HCT116 (cell line): ENCODE measurements around the gene CRMP1. TPM values are rescaled to one million over a fixed set of nuclear protein-coding genes. Genes with fewer than 3 reads are reported as not detected.

Experiments used
- ATAC-seq: fragments of 200-7000 bp; cut with Tn5 transposase; 2 replicates; pipeline ENCODE4 v1.9.1; 2020; ENCODE audit warnings: mild to moderate bottlenecking, moderate library complexity
- BruUV-seq: library from RNA; stranded (reverse); fragments of 400-500 nt; replicated peaks from 2 replicates; lab custom pipeline; 2021; lab: Mats Ljungman, UMichigan
- CTCF ChIA-PET: fragments of 300-600 bp; sonication (Branson Sonifier 250); formaldehyde crosslinking; loops from one replicate; lab custom pipeline; 2021; ENCODE audit warnings: antibody characterized with exemption; lab: Charles Lee
- POLR2A ChIA-PET: fragments of 300-600, 350-600 bp; sonication (Branson Sonifier 250); formaldehyde crosslinking; loops from one replicate; lab custom pipeline; 2021; ENCODE audit warnings: antibody characterized with exemption; lab: Charles Lee
- RAD21 ChIA-PET, 2 experiments: fragments of 300-600 bp; sonication (Branson Sonifier 250); formaldehyde crosslinking; loops; one replicate each; lab custom pipeline; 2023; ENCODE audit warnings: low total read pairs in 2 of 2; ENCODE audit not compliant: uncharacterized antibody in 2 of 2, unreplicated experiment in 2 of 2, low non-redundant PET in 1 of 2; lab: Charles Lee
- DNase-seq: peaks from one replicate; pipeline ENCODE4 v3.0.0-alpha.2; 2010; ENCODE audit warnings: low read depth, low spot score
- H2AFZ ChIP-seq: fragments of 200-600 bp; shearing (Covaris generic), sonication (generic); 2 replicates; pipeline ENCODE4 v1.6.1; 2017; ENCODE audit warnings: low read depth, mixed run types, mixed read lengths, antibody characterized with exemption, low read length; ENCODE audit not compliant: poor library complexity, severe bottlenecking
- H3K27ac ChIP-seq: 2 replicates; pipeline ENCODE4 v1.5.1; 2012; ENCODE audit warnings: low read depth, low read length
- H3K27me3 ChIP-seq: fragments of 200-600 bp; sonication (generic); 2 replicates; pipeline ENCODE4 v1.6.1; 2016; ENCODE audit warnings: mixed run types, low read length, mixed read lengths; ENCODE audit not compliant: insufficient read depth
- H3K36me3 ChIP-seq, 2 experiments: fragments of 200-500 bp in 1 of 2; fragments of 200-600 bp in 1 of 2; sonication (Bioruptor generic) in 1 of 2; sonication (generic) in 1 of 2; 2 replicates each; pipeline versions ENCODE4 v1.5.1 to v1.6.1; 2014 to 2016; ENCODE audit warnings: low read length in 2 of 2, inconsistent platforms in 1 of 2, mixed read lengths in 1 of 2, mixed run types in 1 of 2; ENCODE audit not compliant: insufficient read depth in 2 of 2, control insufficient read depth in 1 of 2
- H3K4me1 ChIP-seq, 2 experiments: fragments of 200-600 bp in 1 of 2; sonication (generic) in 1 of 2; 2 replicates each; pipeline versions ENCODE4 v1.5.1 to v1.6.1; 2012 to 2017; ENCODE audit warnings: low read length in 2 of 2, inconsistent platforms in 1 of 2, mild to moderate bottlenecking in 1 of 2, mixed read lengths in 1 of 2, mixed run types in 1 of 2, moderate library complexity in 1 of 2; ENCODE audit not compliant: insufficient read depth in 2 of 2, control insufficient read depth in 1 of 2
- H3K4me2 ChIP-seq: fragments of 200-600 bp; sonication (generic); 2 replicates; pipeline ENCODE4 v1.6.1; 2017; ENCODE audit warnings: mixed run types, low read length, mixed read lengths
- H3K4me3 ChIP-seq, 2 experiments: fragments of 200-600 bp in 1 of 2; sonication (generic) in 1 of 2; replicated peaks in 1 of 2; 2 replicates each; pipeline ENCODE4 v1.5.1; 2011 to 2016; ENCODE audit warnings: low read length in 2 of 2, control low read depth in 1 of 2, low read depth in 1 of 2, mild to moderate bottlenecking in 1 of 2, mixed read lengths in 1 of 2, mixed run types in 1 of 2
- H3K79me2 ChIP-seq: fragments of 200-600 bp; sonication (generic); 2 replicates; pipeline ENCODE4 v1.6.1; 2017; ENCODE audit warnings: mild to moderate bottlenecking, mixed run types, low read length, moderate library complexity, mixed read lengths; ENCODE audit not compliant: insufficient read depth
- H3K9ac ChIP-seq: fragments of 200-600 bp; sonication (generic); 2 replicates; pipeline ENCODE4 v1.6.1; 2016; ENCODE audit warnings: low read length, mixed read lengths
- H3K9me2 ChIP-seq: fragments of 200-600 bp; sonication (generic), shearing (Covaris generic); 2 replicates; pipeline ENCODE4 v1.6.1; 2017; ENCODE audit warnings: mixed run types, mild to moderate bottlenecking, moderate library complexity; ENCODE audit not compliant: insufficient read depth
- H3K9me3 ChIP-seq, 2 experiments: fragments of 200-500 bp in 1 of 2; fragments of 200-600 bp in 1 of 2; sonication (Bioruptor generic) in 1 of 2; sonication (generic) in 1 of 2; 2 replicates each; pipeline ENCODE4 v1.6.1; 2014 to 2017; ENCODE audit warnings: low read length in 2 of 2, mixed read lengths in 2 of 2, inconsistent platforms in 1 of 2, low read depth in 1 of 2, mild to moderate bottlenecking in 1 of 2, mixed run types in 1 of 2, moderate library complexity in 1 of 2; ENCODE audit not compliant: control insufficient read depth in 1 of 2, insufficient read depth in 1 of 2
- H4K20me1 ChIP-seq: fragments of 200-600 bp; sonication (generic), shearing (Covaris generic); 2 replicates; pipeline ENCODE4 v1.6.1; 2017; ENCODE audit warnings: mixed run types, mild to moderate bottlenecking, moderate library complexity; ENCODE audit not compliant: insufficient read depth
- CTCF ChIP-seq, 3 experiments: fragments of 200-600 bp in 1 of 3; sonication (generic) in 1 of 3; IDR thresholded peaks in 2 of 3; conservative IDR thresholded peaks in 1 of 3; 2 replicates each; pipeline ENCODE4 v1.5.1; 2012 to 2017; ENCODE audit warnings: low read depth in 2 of 3, low read length in 2 of 3, antibody characterized with exemption in 1 of 3, borderline replicate concordance in 1 of 3, control low read depth in 1 of 3, mild to moderate bottlenecking in 1 of 3, mixed read lengths in 1 of 3, mixed run types in 1 of 3, moderate library complexity in 1 of 3; ENCODE audit not compliant: insufficient read depth in 1 of 3
- EGR1 ChIP-seq: IDR thresholded peaks from 2 replicates; pipeline ENCODE4 v1.6.1; 2012; ENCODE audit warnings: low read depth
- ELF1 ChIP-seq: IDR thresholded peaks from 2 replicates; pipeline ENCODE4 v1.6.1; 2012; ENCODE audit warnings: low read depth, borderline replicate concordance
- EZH2 ChIP-seq: fragments of 200-600 bp; sonication (generic); IDR thresholded peaks from 2 replicates; pipeline ENCODE4 v1.6.1; 2017; ENCODE audit warnings: antibody characterized with exemption, mixed run types
- EZH2phosphoT487 ChIP-seq: fragments of 200-600 bp; IDR thresholded peaks from 2 replicates; pipeline ENCODE4 v1.6.1; 2018; ENCODE audit warnings: antibody characterized with exemption, borderline replicate concordance
- FOSL1 ChIP-seq: IDR thresholded peaks from 2 replicates; pipeline ENCODE4 v1.6.1; 2012; ENCODE audit warnings: low read depth
- JUND ChIP-seq: IDR thresholded peaks from 2 replicates; pipeline ENCODE4 v1.6.1; 2012
- RAD21 ChIP-seq: IDR thresholded peaks from 2 replicates; pipeline ENCODE4 v1.6.1; 2012; ENCODE audit warnings: low read depth, mild to moderate bottlenecking
- REST ChIP-seq: IDR thresholded peaks from 2 replicates; pipeline ENCODE4 v1.6.1; 2012; ENCODE audit warnings: low read depth
- SIN3A ChIP-seq: IDR thresholded peaks from 2 replicates; pipeline ENCODE4 v1.6.1; 2012; ENCODE audit warnings: low read depth
- SRF ChIP-seq: IDR thresholded peaks from 2 replicates; pipeline ENCODE4 v1.6.1; 2012; ENCODE audit warnings: low read depth
- TCF7L2 ChIP-seq: IDR thresholded peaks from 2 replicates; pipeline ENCODE4 v1.7.0; 2011; ENCODE audit warnings: borderline replicate concordance, inconsistent platforms; ENCODE audit not compliant: insufficient read depth, insufficient read length; ENCODE audit errors: extremely low read depth
- ZBTB33 ChIP-seq: IDR thresholded peaks from 2 replicates; pipeline ENCODE4 v1.6.1; 2011; ENCODE audit warnings: mild to moderate bottlenecking, low read length, moderate library complexity; ENCODE audit not compliant: insufficient replicate concordance; ENCODE audit errors: extremely low read depth
- ZFX ChIP-seq: fragments of 450-650 bp; IDR thresholded peaks from 2 replicates; pipeline ENCODE4 v1.6.1; 2017
- ZNF274 ChIP-seq: fragments of 200-500 bp; sonication (Bioruptor generic); IDR thresholded peaks from 2 replicates; pipeline ENCODE4 v1.6.1; 2014; ENCODE audit warnings: mild to moderate bottlenecking, low read depth, low read length, inconsistent platforms
- intact Hi-C: fragments of 100-400 bp; cut with micrococcal nuclease; formaldehyde crosslinking; loops from 2 replicates; pipeline ENCODE4 v1.10.0; 2022
- total RNA-seq: library from RNA; stranded (reverse); gene quantifications from one replicate; pipeline ENCODE4 v1.2.1, GENCODE V29; 2021; ENCODE audit not compliant: unreplicated experiment

CRMP1 gene
- total RNA-seq, 1 experiment from 2014 or later: not detected

GRCh38 chr4:5927116-5927515 lies 34.2 kb upstream of the CRMP1 start:
- H3K27me3 ChIP-seq: peaks cover 61% of the 10 kb centered on the region

GRCh38 chr4:5926598-5926997 lies 33.7 kb upstream of the CRMP1 start:
- no peaks in the 10 kb centered on the region for H3K9me3 ChIP-seq
- H3K27ac ChIP-seq: no peak overlapping the region
- no peak for DNase-seq
- no peaks in the 10 kb centered on the region for H3K36me3 ChIP-seq
- no peaks in the 10 kb centered on the region for H4K20me1 ChIP-seq
- H3K27me3 ChIP-seq: peaks cover 60% of the 10 kb centered on the region
- no peaks in the 10 kb centered on the region for H3K9me2 ChIP-seq
- POLR2A ChIA-PET: no interaction called here
- H3K4me2 ChIP-seq: no peak overlapping the region
- H3K4me1 ChIP-seq: no peaks in the 10 kb centered on the region
- H2AFZ ChIP-seq: no peak overlapping the region
- BruUV-seq: no TSS peak
- no peak overlapping the region for H3K9ac ChIP-seq
- no peaks in the 10 kb centered on the region for H3K79me2 ChIP-seq
- H3K4me3 ChIP-seq: no peak overlapping the region
- intact Hi-C loops: no loop called here
- no peak for ATAC-seq
- RAD21 ChIA-PET: no interaction called here
- CTCF ChIA-PET: no interaction called here
- TF ChIP-seq EZH2: no peak
- TF ChIP-seq EGR1: no peak
- TF ChIP-seq EZH2phosphoT487: no peak
- TF ChIP-seq ZNF274: no peak
- TF ChIP-seq REST: no peak
- no peak for TF ChIP-seq FOSL1
- no peak for TF ChIP-seq SIN3A
- no peak for TF ChIP-seq CTCF (IDR thresholded peaks at IDR 0.05 in 2 of 3, conservative IDR thresholded peaks at IDR 0.05 in 1 of 3; ENCODE audit: borderline replicate concordance in 1 of 3, insufficient read depth in 1 of 3, low read depth in 2 of 3, low read length in 2 of 3)
- TF ChIP-seq RAD21: no peak
- TF ChIP-seq SRF: no peak
- no peak for TF ChIP-seq TCF7L2
- TF ChIP-seq ZFX: no peak
- no peak for TF ChIP-seq ZBTB33

More at GRCh38 chr4:5927116-5927515, 34.2 kb upstream of the CRMP1 start:
- POLR2A ChIA-PET: no interaction called here
- H3K4me2 ChIP-seq: no peak overlapping the region
- TF ChIP-seq JUND (no peak), ELF1 (no peak), FOSL1 (no peak)
- no peak overlapping the region for H2AFZ ChIP-seq
- H3K4me3 ChIP-seq: no peak overlapping the region
- CTCF ChIA-PET: no interaction called here
- no peaks in the 10 kb centered on the region for H3K79me2 ChIP-seq
- H3K9me2 ChIP-seq: no peaks in the 10 kb centered on the region
- no peaks in the 10 kb centered on the region for H4K20me1 ChIP-seq
- no peaks in the 10 kb centered on the region for H3K4me1 ChIP-seq
- BruUV-seq: no TSS peak
- intact Hi-C loops: no loop called here
- ATAC-seq (no peak), DNase-seq (no peak)
- H3K27ac ChIP-seq: no peak overlapping the region
- H3K9ac ChIP-seq: no peak overlapping the region
- no peaks in the 10 kb centered on the region for H3K9me3 ChIP-seq
- no peaks in the 10 kb centered on the region for H3K36me3 ChIP-seq
- RAD21 ChIA-PET: no interaction called here
